ENCODE data around the gene GUK1. TPM values are rescaled to one million over a fixed set of nuclear protein-coding genes. Genes with fewer than 3 reads are reported as not detected.

GUK1 gene
- total RNA-seq, 2 donors from 2014 or later, result 110 to 112 TPM

GRCh38 chr1:228169345-228169744, 29.3 kb downstream of the GUK1 start:
- Mint-ChIP-seq H3K4me1 (peaks cover 6% of the 10 kb centered on the region), H3K27ac (no peak overlapping the region), H3K27me3 (ENCODE audit: insufficient read depth) (no peaks in the 10 kb centered on the region), H3K36me3 (ENCODE audit: low read depth) (no peaks in the 10 kb centered on the region), H3K4me3 (no peak overlapping the region), H3K9me3 (no peaks in the 10 kb centered on the region)
- Histone ChIP-seq H3K36me3 (ENCODE audit: control insufficient read depth, insufficient read depth, low read length) (no peaks in the 10 kb centered on the region), H3K4me3 (ENCODE audit: low read length) (no peak overlapping the region), H3K27me3 (ENCODE audit: control insufficient read depth, insufficient read depth, low read length, poor library complexity, severe bottlenecking) (no peaks in the 10 kb centered on the region), H3K9me3 (ENCODE audit: control insufficient read depth, low read length) (no peaks in the 10 kb centered on the region), H3K27ac (ENCODE audit: low read depth, low read length) (no peak overlapping the region), H3K9ac (ENCODE audit: extremely low read depth, low read length, poor library complexity, severe bottlenecking) (no peak overlapping the region), H3K4me1 (ENCODE audit: control insufficient read depth, insufficient read depth, low read length) (no peaks in the 10 kb centered on the region)
- DNase-seq, result no peak
- 96 to 100% methylated on average over 2 of the region's 2 CpGs for WGBS, 2 experiments (ENCODE audit: insufficient coverage in 1 of 2, insufficient read length in 1 of 2)
- TF ChIP-seq CTCF (conservative IDR thresholded peaks at IDR 0.05), result no peak

DNA sequence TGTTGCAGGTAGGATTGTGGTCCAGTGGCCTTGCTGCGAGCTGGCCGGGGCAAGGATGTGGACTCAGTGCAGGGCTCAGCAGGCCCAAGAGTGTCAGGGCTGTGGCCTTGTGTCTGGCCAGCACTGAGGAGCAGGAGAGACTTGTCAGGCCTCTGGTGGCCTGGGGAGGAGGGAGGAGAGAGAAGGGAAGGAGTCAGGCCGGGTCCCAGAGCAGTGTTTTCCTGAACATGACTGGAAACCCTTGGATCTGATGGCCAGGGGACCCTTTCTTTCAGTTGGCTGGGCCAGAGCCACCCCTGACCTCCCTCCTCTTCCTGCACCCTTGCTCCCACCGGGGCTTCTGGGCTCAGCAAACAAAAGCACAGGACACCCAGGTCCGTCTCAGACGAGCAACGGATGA, 30.6 kb downstream of the GUK1 start:
- no peak for TF ChIP-seq CTCF (conservative IDR thresholded peaks at IDR 0.05)

GRCh38 chr1:228171221-228171891, 31.3 kb downstream of the GUK1 start:
- Mint-ChIP-seq H3K4me3 (no peak overlapping the region), H3K27me3 (ENCODE audit: insufficient read depth) (no peaks in the 10 kb centered on the region), H3K36me3 (ENCODE audit: low read depth) (no peaks in the 10 kb centered on the region), H3K9me3 (no peaks in the 10 kb centered on the region), H3K4me1 (peaks cover 6% of the 10 kb centered on the region), H3K27ac (no peak overlapping the region)
- H3K4me3 ChIP-seq (ENCODE audit: low read length), result no peak overlapping the region
- no peak overlapping the region for H3K27ac ChIP-seq (ENCODE audit: low read depth, low read length)
- no peaks in the 10 kb centered on the region for H3K9me3 ChIP-seq (ENCODE audit: control insufficient read depth, low read length)
- TF ChIP-seq CTCF (conservative IDR thresholded peaks at IDR 0.05), result no peak
- H3K4me1 ChIP-seq (ENCODE audit: control insufficient read depth, insufficient read depth, low read length), result no peaks in the 10 kb centered on the region
- peak; percentile 36 for DNase-seq
- no peaks in the 10 kb centered on the region for H3K36me3 ChIP-seq (ENCODE audit: control insufficient read depth, insufficient read depth, low read length)
- H3K27me3 ChIP-seq (ENCODE audit: control insufficient read depth, insufficient read depth, low read length, poor library complexity, severe bottlenecking), result no peaks in the 10 kb centered on the region
- 74 to 82% methylated on average over 7 to 10 of the region's 10 CpGs for whole genome bisulfite sequencing, 2 experiments (ENCODE audit: insufficient coverage in 1 of 2, insufficient read length in 1 of 2)
- no peak overlapping the region for H3K9ac ChIP-seq (ENCODE audit: extremely low read depth, low read length, poor library complexity, severe bottlenecking)

More for the DNA sequence above, 30.6 kb downstream of the GUK1 start:
- Mint-ChIP-seq H3K27me3 (ENCODE audit: insufficient read depth) (no peaks in the 10 kb centered on the region), H3K36me3 (ENCODE audit: low read depth) (no peaks in the 10 kb centered on the region), H3K4me3 (no peak overlapping the region), H3K4me1 (peaks cover 6% of the 10 kb centered on the region), H3K9me3 (no peaks in the 10 kb centered on the region), H3K27ac (no peak overlapping the region)
- no peaks in the 10 kb centered on the region for H3K4me1 ChIP-seq (ENCODE audit: control insufficient read depth, insufficient read depth, low read length)
- DNase-seq, result no peak
- no peaks in the 10 kb centered on the region for H3K27me3 ChIP-seq (ENCODE audit: control insufficient read depth, insufficient read depth, low read length, poor library complexity, severe bottlenecking)
- WGBS, 2 experiments (ENCODE audit: insufficient coverage in 1 of 2, insufficient read length in 1 of 2), result 92 to 96% methylated on average over 6 to 7 of the region's 7 CpGs
- H3K27ac ChIP-seq (ENCODE audit: low read depth, low read length), result no peak overlapping the region
- H3K4me3 ChIP-seq (ENCODE audit: low read length), result no peak overlapping the region
- H3K9me3 ChIP-seq (ENCODE audit: control insufficient read depth, low read length), result no peaks in the 10 kb centered on the region
- H3K9ac ChIP-seq (ENCODE audit: extremely low read depth, low read length, poor library complexity, severe bottlenecking), result no peak overlapping the region
- H3K36me3 ChIP-seq (ENCODE audit: control insufficient read depth, insufficient read depth, low read length), result no peaks in the 10 kb centered on the region

Data from endodermal cell (in vitro differentiated cells).